HCT116 (cell line): ENCODE data around the gene WDPCP.

Experiments
- CEBPB ChIP-seq: IDR thresholded peaks from 2 replicates; pipeline ENCODE4 v1.6.1; 2012; ENCODE audit warnings: low read depth
- CTCF ChIP-seq, 3 experiments: fragments of 200-600 bp in 1 of 3; sonication (generic) in 1 of 3; IDR thresholded peaks in 2 of 3; conservative IDR thresholded peaks in 1 of 3; 2 replicates each; pipeline ENCODE4 v1.5.1; 2012 to 2017; ENCODE audit warnings: low read depth in 2 of 3, low read length in 2 of 3, antibody characterized with exemption in 1 of 3, borderline replicate concordance in 1 of 3, control low read depth in 1 of 3, mild to moderate bottlenecking in 1 of 3, mixed read lengths in 1 of 3, mixed run types in 1 of 3, moderate library complexity in 1 of 3; ENCODE audit not compliant: insufficient read depth in 1 of 3
- EZH2 ChIP-seq: fragments of 200-600 bp; sonication (generic); IDR thresholded peaks from 2 replicates; pipeline ENCODE4 v1.6.1; 2017; ENCODE audit warnings: antibody characterized with exemption, mixed run types
- EZH2phosphoT487 ChIP-seq: fragments of 200-600 bp; IDR thresholded peaks from 2 replicates; pipeline ENCODE4 v1.6.1; 2018; ENCODE audit warnings: antibody characterized with exemption, borderline replicate concordance
- YY1 ChIP-seq: IDR thresholded peaks from 2 replicates; pipeline ENCODE4 v1.6.1; 2011; ENCODE audit warnings: low read length, low read depth, moderate library complexity, mild to moderate bottlenecking; ENCODE audit not compliant: insufficient replicate concordance; ENCODE audit errors: extremely low read depth
- TF ChIP-seq, protein P1 (sequence below): IDR thresholded peaks from 2 replicates; pipeline ENCODE4 v1.6.1; 2012; ENCODE audit warnings: low read depth

GRCh38 chr2:63582873-63583272 lies 5.4 kb downstream of the WDPCP start:
- TF ChIP-seq EZH2phosphoT487 (no peak), YY1 (no peak), CTCF (IDR thresholded peaks at IDR 0.05 in 2 of 3, conservative IDR thresholded peaks at IDR 0.05 in 1 of 3; ENCODE audit: borderline replicate concordance in 1 of 3, insufficient read depth in 1 of 3, low read depth in 2 of 3, low read length in 2 of 3) (no peak), EZH2 (no peak), CEBPB (no peak)
- TF ChIP-seq, protein P1, sequence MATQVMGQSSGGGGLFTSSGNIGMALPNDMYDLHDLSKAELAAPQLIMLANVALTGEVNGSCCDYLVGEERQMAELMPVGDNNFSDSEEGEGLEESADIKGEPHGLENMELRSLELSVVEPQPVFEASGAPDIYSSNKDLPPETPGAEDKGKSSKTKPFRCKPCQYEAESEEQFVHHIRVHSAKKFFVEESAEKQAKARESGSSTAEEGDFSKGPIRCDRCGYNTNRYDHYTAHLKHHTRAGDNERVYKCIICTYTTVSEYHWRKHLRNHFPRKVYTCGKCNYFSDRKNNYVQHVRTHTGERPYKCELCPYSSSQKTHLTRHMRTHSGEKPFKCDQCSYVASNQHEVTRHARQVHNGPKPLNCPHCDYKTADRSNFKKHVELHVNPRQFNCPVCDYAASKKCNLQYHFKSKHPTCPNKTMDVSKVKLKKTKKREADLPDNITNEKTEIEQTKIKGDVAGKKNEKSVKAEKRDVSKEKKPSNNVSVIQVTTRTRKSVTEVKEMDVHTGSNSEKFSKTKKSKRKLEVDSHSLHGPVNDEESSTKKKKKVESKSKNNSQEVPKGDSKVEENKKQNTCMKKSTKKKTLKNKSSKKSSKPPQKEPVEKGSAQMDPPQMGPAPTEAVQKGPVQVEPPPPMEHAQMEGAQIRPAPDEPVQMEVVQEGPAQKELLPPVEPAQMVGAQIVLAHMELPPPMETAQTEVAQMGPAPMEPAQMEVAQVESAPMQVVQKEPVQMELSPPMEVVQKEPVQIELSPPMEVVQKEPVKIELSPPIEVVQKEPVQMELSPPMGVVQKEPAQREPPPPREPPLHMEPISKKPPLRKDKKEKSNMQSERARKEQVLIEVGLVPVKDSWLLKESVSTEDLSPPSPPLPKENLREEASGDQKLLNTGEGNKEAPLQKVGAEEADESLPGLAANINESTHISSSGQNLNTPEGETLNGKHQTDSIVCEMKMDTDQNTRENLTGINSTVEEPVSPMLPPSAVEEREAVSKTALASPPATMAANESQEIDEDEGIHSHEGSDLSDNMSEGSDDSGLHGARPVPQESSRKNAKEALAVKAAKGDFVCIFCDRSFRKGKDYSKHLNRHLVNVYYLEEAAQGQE = no peak
